ENCODE measurements around the gene TMEM82.

TMEM82 gene

DNA sequence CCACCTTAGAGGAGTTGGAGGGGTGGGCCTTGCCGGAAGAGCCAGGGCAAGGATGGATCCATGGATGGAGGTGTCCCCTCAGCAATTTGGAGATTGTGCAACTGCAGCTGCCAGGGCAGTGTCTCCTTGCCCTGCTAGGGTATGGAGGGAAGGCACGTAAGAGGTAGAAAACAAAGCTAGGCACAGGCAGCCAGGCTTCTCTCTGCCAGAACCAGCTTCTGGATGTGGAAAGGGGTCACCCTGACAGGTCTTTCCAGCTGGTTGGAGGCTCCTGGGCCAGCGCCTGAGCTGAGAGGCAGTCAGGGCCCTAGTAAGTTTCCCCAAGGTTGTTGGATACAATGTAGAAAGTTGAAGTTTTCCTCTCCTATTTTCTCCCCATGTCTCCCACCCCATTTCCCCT, 21.4 kb upstream of the TMEM82 start:
- no peak for DNase-seq (ENCODE audit: low spot score)

DNA sequence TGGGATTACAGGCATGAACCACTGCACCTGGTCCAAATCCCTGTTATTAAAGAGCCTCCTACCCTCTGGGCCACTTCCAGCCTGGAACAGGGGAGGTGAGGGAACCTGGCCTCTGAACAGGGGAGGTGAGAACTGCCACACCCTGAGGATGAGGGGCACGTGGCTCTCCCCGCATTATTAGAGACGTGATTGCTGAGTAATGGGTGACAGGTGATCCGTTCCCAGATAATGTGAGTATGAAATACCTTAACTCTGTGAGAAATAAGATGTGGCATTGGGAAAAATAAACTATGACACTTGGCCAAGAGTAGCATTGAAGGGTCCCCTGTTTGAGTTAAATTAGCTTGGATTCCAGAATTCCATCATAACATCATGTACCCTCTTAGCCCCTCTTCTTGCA, 19.9 kb upstream of the TMEM82 start:
- no peak for DNase-seq (ENCODE audit: low spot score)

DNA sequence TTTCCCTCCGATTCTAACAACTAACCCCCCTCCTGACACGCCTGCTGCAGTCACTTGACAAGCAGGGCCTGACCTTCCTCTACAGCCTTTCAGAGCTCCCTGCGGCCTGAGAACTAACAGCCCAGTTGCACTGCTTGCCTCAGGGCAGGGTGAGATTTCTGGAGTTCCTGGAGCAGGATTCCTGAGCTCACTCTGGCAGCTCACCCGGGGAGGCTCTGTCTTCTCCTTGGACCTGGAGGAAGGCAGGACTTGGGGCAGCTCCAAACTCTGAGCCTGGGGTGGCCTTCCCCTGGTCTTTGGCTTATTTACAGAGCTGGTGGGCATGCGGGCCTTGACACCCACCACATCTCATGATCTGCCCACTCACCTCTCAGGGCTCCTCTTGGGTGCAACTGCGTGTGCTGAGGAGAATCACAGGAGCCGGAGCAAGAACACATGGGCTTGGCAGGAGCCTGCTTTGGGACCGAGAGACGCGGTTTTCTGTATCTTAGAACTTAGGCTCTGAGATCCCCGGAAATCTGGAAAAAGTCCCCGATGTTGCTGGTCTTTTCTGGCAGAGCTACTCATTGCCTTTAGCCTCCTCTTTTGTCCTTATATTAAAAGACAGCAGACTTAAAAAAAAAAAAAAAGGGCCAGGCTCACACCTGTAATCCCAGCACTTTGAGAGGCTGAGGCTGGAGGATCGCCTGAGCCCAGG, 19.3 kb upstream of the TMEM82 start:
- DNase-seq (ENCODE audit: low spot score) = no peak

DNA sequence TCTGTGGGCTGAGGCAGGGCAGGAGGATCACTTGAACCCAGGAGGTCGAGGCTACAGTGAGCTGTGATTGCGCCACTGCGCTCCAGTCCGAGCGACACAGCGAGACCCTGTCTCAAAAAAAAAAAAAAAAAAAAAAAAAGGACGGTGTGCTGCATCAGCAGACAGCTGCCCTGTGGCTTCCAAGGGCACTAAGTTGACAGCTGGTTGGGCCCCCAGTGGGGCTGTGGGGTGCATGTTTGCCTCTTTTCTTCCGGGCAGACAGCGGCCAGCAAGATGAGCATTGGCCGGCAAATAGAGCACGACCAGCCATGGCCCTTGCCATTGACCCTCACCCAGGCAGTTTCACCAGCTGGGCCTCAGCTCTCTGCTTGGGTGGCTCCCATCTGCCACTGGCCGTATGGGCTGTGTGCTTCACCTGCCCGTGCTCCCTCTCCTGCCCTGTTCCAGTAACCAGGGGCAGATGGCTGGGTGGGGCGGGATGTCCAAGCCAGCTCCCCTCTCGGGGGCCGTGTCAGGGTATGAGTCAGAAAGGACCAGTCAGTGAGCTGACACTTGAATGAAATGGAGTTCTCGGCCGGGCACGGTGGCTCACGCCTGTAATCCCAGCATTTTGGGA, 18.6 kb upstream of the TMEM82 start:
- no peak for DNase-seq (ENCODE audit: low spot score)

DNA sequence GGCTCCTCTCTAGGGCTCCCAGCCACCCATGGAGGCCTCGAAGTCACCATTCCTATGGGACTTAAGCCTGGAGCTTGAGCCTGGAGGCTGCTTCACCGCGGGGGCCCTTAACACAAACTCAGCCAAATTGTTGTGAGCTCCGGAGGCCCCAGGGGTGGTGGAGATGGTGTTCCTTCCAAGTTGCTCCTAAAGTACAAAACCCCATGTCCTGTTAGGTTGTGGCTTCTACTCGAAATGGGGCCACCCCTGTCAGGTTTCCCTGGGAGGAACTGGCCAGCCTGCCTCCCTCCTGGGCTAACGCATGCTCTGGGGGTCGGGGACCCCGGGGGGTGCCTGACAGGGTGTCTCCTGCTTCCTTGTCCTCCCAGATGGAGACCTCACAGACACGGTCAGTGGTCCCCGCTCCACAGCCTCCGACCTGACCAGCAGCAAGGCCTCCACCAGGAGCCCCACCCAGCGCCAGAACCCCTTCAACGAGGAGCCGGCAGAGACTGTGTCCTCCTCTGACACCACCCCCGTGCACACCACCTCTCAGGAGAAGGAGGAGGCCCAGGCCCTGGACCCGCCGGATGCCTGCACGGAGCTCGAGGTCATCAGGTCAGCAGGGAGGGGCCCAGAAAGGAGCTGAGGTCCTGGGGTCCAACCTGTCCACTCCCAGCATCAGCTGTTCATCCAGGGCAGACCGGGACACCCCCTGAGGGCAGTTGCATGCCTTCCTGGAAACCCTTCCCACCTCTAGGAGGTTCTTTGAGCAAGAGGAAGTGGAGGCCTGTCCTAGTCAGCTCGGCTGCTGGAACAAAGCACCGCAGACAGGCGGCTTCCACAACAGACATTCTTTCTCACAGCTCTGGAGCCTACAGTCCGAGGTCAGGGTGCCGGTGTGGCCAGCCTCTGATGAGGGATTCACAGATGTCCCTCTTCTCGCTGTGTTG, 17.1 kb upstream of the TMEM82 start:
- no peak for DNase-seq (ENCODE audit: low spot score)

DNA sequence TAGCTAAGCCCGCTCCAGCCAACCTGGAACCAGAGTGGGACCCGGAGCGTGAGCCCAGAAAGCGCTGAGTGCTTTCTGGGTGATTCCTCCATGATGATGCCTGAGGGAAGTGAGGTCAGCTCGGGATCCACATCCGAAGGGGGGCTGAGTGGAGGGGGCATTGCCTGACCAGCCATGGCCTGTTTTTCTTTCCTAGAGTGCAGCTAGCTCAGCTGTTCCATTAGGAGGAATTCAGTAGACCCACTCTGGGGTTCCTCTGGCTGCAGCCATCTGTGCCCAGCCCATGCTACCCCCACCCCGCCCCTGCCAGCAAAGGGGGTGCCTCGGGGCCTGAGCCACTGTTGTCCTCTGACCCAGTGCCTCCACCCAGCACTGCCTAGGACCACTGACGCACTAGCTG, 15.8 kb upstream of the TMEM82 start:
- DNase-seq (ENCODE audit: low spot score) = no peak

DNA sequence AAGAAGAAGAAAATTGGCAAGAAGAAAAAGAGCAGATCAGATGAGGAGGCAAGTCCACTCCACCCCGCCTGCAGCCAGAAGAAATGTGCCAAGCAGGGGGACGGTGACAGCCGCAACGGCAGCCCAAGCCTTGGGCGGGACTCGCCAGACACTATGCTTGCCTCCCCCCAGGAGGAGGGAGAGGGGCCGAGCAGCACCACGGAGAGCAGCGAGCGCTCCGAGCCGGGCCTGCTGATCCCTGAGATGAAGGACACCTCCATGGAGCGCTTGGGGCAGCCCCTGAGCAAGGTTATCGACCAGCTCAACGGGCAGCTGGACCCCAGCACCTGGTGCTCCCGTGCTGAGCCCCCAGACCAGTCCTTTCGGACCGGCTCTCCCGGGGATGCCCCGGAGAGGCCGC, 15.3 kb upstream of the TMEM82 start:
- no peak for DNase-seq (ENCODE audit: low spot score)

DNA sequence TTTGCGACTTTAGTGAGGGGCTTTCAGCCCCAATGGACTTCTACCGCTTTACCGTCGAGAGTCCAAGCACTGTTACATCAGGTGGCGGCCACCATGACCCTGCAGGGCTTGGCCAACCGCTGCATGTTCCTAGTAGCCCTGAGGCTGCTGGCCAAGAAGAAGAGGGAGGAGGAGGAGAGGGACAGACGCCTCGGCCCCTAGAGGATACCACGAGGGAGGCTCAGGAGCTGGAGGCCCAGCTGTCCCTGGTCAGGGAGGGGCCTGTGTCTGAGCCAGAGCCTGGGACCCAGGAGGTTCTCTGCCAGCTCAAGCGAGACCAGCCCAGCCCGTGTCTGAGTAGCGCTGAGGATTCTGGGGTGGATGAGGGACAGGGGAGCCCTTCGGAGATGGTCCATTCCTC, 14.9 kb upstream of the TMEM82 start:
- DNase-seq (ENCODE audit: low spot score) = no peak

DNA sequence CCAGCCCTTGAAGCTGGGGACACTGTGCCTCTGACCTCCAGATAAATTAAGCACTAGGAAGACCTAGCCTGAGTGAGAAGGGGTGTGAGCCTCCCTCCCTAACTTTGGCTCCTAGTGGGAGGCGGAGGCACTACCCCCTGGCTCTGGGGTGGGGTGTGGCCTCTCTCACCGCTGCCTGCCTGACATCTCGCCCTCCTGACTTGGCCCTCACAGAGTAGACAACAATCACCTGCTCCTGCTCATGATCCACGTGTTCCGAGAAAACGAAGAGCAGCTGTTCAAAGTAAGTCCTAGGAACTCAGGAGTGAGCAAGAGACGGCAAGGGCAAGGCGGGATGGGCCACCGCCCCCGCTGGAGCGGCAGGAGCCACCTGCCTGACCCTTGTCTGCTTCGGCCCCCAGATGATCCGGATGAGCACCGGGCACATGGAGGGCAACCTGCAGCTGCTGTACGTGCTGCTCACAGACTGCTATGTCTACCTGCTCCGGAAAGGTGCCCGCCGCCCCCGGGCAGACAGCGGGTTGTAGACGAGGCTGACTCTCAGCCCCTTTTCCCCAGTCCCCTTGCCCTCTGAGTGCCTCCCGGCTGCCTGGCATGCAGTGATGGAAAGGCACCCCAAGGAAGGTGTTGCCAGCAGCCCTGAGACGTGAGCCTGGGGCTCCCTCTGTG, 14.3 kb upstream of the TMEM82 start:
- DNase-seq (ENCODE audit: low spot score) = no peak

DNA sequence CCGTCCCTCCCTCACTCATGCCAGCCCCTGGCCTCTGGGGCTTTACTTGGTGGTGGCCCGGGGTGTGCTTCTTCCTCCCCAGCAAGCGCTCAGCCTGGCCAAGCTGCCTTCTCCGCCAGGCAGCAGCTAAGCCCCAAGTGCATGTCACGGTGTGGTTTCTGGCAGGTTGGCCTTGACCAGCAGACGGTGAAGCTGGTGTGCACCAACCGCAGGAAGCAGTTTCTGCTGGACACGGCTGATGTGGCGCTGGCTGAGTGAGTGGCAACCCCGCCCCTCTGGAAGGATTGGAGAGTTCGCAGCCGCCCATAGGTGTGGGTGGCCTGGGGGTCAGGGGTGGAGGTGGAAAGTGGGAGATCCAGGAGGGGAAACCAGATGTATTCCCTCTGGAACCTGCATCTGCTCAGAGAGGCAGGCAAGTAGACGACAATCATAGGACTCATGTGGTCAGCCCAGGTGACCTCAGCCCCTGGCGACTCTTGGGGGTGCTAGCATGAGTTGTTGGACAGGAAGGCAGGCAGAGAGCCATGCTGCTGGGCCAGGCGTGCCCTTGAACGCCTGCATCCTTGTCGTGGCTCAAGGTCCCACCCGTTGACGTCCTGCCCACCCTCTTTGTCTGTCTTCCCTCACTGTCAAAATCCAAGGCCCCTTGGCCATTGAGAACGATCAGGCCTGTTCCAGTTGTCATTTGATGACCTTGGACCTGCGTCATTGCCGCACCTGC, 13.2 kb upstream of the TMEM82 start:
- no peak for DNase-seq (ENCODE audit: low spot score)

DNA sequence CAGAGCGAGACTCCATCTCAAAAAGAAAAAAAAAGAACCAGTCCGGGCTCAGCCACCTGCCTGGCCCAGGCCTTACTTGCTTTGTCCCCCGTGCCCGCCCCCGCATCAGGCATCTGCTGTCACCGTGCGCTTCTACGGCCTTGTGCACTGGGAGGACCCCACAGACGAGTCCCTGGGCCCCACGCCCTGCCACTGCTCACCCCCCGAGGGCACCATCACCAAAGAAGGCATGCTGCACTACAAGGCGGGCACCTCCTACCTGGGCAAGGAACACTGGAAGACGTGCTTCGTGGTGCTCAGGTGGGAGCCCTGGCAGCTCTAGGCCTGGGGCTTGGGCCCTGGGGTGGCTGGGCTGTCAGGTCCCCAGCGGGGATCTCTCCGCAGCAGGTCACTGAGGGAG, 11.9 kb upstream of the TMEM82 start:
- DNase-seq (ENCODE audit: low spot score) = no peak

DNA sequence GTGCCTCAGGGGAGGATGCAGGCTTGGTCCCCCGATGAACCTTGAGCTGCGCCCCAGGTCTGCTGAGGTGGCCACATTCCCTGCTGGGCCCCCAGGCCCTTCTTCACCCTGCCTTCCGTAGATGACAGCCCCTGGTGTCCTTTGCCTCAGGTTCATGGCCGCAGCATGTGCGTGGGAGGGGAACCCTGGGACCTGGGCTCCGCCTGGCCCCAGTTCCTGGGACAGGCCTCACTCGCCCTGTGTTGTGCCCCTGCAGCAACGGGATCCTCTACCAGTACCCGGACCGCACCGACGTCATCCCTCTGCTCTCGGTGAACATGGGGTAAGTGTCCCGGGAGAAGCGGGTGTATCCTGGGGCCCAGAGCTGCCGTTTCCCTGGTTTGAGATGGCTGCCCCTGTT, 11.4 kb upstream of the TMEM82 start:
- DNase-seq (ENCODE audit: low spot score) = no peak

DNA sequence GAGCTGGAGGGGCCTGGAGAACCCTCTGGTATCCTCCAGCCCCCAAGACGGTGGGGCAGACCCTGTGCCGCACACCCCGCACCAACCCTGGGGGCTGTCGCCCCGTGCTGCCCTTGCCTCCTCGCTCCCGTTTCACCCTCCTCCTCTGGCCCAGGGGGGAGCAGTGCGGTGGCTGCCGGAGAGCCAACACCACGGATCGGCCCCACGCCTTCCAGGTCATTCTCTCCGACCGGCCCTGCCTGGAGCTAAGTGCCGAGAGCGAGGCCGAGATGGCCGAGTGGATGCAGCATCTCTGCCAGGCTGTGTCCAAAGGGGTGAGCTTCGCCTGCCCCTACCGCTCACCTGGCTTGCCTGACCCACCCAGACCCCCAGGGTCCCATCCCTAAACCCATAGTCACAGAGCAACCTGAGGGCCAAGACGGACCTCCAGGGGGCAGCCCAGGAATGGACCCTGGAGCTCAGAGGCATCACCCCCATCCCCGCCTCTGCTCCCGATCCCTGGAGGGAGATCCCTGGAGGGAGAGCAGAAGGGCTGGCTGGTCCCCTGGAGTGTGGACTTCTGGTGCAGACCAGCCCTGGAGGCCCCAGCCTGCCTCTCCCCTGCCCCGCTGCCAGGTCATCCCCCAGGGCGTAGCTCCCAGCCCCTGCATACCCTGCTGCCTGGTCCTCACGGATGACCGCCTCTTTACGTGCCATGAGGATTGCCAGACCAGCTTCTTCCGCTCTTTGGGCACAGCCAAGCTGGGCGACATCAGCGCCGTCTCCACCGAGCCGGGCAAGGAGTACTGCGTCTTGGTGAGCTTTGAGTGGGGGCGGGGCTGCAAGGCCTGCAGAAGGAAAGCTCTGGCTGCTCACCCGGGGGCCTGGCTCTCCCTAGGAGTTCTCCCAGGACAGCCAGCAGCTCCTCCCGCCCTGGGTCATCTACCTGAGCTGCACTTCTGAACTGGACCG, 10.3 kb upstream of the TMEM82 start:
- no peak for DNase-seq (ENCODE audit: low spot score)

DNA sequence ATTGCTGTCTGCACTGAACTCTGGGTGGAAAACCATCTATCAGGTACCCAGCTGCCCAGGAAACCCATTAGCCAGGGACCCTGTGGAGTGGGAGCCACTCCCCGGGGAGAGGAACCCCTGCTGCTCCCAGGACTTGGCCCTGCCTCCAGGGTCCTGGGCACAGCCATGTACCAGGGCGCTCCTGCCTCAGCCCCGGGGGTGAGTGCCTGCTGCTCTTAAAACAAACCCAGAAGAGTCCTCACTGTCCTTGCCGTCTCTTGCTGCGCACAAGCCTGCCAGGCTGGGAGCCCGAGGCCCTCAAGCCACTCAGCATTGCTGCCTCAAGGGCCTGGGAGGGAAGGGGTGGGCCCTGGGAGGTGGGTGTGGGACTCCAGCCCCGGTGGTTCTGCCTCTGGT, 9.6 kb upstream of the TMEM82 start:
- DNase-seq (ENCODE audit: low spot score) = no peak

DNA sequence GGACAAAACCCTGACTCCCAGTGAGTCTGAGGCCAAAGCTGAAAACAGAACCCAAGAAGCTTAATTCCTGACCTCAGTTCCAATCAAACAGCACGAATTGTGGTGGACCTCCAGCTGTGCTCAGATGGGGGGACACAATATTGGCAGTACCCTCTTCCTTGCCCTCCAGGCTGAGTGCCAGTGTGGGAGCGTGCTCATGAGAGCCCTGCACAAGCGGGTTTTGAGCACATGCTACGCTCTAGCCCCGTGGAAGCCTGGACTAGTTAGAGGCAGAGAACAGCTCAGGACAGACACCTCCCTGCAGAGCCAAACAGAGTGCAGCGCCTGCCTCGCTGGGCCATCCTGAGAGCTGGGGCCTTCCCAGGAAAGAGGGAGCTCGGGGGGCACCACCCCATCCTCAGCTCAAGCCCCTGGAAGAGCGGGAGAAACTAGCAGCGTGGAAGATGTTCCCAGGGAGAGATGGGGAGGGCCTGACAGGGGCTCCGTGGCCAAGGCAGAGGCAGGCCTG, 9.0 kb upstream of the TMEM82 start:
- DNase-seq (ENCODE audit: low spot score) = no peak

DNA sequence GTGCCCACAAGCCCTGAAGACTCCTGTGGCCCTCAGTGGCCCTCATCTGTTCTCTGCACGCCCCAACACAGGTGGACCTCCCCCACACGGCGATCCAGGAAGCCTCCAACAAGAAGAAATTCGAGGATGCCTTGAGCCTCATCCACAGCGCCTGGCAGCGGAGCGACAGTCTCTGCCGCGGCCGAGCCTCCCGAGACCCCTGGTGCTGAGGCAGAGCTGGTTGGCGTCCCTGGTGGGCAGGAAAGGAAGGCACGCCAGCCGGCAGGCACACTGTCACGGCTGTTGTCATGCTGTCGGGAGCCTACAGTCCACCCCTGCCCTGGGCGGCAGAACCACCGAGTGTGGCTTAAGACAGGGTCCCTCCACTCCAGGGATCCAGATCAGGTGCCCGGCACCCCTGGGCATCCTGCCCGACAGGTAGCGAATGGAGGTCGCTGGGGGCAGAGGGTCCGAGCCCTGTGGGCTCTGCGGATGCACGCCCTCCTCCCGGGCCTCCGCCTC, 8.5 kb upstream of the TMEM82 start:
- DNase-seq (ENCODE audit: low spot score) = no peak

DNA sequence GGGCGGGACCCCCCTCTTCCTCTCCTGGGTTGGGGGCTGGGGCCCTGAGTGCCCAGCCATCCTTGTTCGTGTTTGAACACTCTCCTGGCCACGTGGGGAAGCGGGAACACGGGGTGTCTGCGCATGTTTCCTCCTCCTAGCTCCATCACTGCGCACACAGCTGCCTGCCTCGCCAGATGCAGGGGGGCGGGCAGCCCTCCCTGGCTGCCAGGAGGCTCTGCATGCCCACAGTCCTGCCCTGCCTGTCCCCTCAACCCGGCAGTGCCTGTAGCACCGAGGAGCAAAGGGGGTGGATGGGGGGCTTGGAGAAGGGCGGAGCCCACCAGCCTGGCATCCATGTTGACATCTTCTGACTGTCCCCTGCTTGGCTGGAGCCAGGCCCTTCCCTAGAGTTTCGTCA, 8.0 kb upstream of the TMEM82 start:
- no peak for DNase-seq (ENCODE audit: low spot score)

DNA sequence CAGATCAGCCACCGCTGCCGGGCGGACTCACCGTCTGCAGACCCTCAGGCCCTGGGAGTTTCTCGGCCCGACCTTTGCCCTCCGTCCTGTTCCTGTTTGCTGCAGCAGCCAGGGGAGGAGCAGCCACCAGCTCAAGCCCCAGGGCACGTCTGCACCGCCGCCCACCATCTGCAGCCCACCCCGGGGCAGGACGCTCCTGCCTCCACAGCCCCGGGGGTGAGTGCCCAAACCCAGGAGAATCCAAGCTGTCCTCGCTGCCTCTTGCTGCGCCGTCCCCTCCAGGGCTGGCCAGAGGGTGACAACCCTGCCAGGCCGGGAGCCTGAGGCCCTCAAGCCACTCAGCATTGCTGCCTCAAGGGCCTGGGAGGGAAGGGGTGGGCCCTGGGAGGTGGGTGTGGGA, 7.4 kb upstream of the TMEM82 start:
- DNase-seq (ENCODE audit: low spot score) = no peak

DNA sequence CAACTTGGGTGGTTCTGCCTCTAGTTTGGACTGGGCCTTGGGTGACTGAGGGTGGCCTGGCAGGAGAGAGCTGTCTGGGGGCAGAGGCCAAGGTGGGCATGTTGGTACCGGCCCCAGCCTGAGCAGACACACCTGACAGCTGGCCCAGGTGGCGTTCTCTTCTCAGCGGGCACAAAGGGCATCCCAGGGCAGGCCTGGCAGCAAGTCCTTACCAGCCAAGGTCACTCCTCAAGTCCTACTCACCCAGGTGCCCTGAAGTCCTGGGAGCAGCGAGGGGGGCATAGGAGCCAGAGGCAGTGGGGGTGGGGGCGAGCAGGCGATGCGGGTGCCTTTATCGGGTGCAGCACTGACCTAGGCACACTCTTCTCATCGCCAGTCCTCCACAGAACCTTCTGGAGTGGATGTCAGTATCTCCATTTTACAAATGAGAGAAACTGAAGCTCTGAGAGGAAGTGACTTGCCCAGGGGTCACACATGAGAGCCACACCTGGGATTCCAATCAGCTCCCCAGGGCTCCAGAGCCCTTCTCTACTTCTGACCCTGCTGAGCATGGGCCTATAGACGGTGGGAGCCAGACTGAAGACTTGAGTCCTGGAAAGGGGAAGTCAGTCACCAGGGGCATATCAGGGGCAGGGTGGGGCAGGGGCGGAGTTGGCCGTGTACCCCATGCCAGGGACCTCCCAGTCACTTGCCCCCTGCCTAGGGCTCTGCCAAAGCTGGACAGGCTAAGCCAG, 6.8 kb upstream of the TMEM82 start:
- DNase-seq (ENCODE audit: low spot score) = no peak

Measured in AG08396 (cell line).